K562 (cell line): Measurements from ENCODE around the gene PPFIA1. TPM values are rescaled to one million over a fixed set of nuclear protein-coding genes. Genes with fewer than 3 reads are reported as not detected.

Experiments used
- ATAC-seq: fragments of 200-7000 bp; cut with Tn5 transposase; 3 replicates; pipeline ENCODE4 v1.9.1; 2020; ENCODE audit warnings: moderate library complexity
- BruUV-seq: library from RNA; stranded (reverse); fragments of 400-500 nt; replicated peaks from 2 replicates; lab custom pipeline; 2021; lab: Mats Ljungman, UMichigan
- CTCF ChIA-PET: fragments of 300-600 bp; formaldehyde crosslinking; extraction: SDS; loops from one replicate; lab custom pipeline; 2021; ENCODE audit warnings: low intra/inter-chr PET ratio; lab: Yijun Ruan, JAX
- POLR2A ChIA-PET: fragments of 300-600, 350-650 bp; sonication (Branson Sonifier 250); formaldehyde crosslinking; extraction: SDS; loops from one replicate; lab custom pipeline; 2021; ENCODE audit warnings: antibody characterized with exemption, inconsistent platforms; lab: Yijun Ruan, JAX
- DNase-seq, 4 experiments: peaks; one replicate each; pipeline versions ENCODE4 v3.0.0 to v3.0.0-alpha.2; 2011 to 2018; ENCODE audit warnings: low spot score in 3 of 4, mixed read lengths in 3 of 4; ENCODE audit errors: extremely low read depth in 1 of 4
- FAIRE-seq: peaks from 2 replicates; lab custom pipeline; 2011; peaks lifted over from hg19 to GRCh38; lab: Jason Lieb, UNC
- H2AFZ ChIP-seq: 2 replicates; pipeline ENCODE4 v1.6.0; 2011; ENCODE audit warnings: low read depth, low read length, control low read depth, inconsistent platforms
- H3K27ac ChIP-seq: fragments of 200-600 bp; 3 replicates; pipeline ENCODE4 v1.8.0; 2011; ENCODE audit warnings: low read depth, mild to moderate bottlenecking, control low read depth, inconsistent platforms, low read length, moderate library complexity, mixed read lengths; ENCODE audit errors: extremely low read depth
- H3K27me3 ChIP-seq, 2 experiments: fragments of 300-600 bp in 1 of 2; 2 replicates in 1 of 2; 3 replicates in 1 of 2; pipeline versions ENCODE4 v1.6.0 to v1.8.0; 2011; ENCODE audit warnings: inconsistent platforms in 2 of 2, low read length in 2 of 2, mild to moderate bottlenecking in 1 of 2, mixed read lengths in 1 of 2, moderate library complexity in 1 of 2; ENCODE audit not compliant: control insufficient read depth in 2 of 2, insufficient read depth in 2 of 2
- H3K36me3 ChIP-seq: fragments of 300-600 bp; 3 replicates; pipeline ENCODE4 v1.8.0; 2011; ENCODE audit warnings: mild to moderate bottlenecking, low read length, inconsistent platforms; ENCODE audit not compliant: control insufficient read depth, insufficient read depth
- H3K4me1 ChIP-seq, 2 experiments: fragments of 200-600 bp in 1 of 2; replicated peaks in 1 of 2; 2 replicates in 1 of 2; 3 replicates in 1 of 2; pipeline versions ENCODE4 v1.5.1 to v1.8.0; 2011; ENCODE audit warnings: inconsistent platforms in 2 of 2, low read length in 2 of 2, mild to moderate bottlenecking in 1 of 2, mixed read lengths in 1 of 2, moderate library complexity in 1 of 2; ENCODE audit not compliant: control insufficient read depth in 2 of 2, insufficient read depth in 2 of 2
- H3K4me2 ChIP-seq: 2 replicates; pipeline ENCODE4 v1.6.1; 2011; ENCODE audit warnings: low read length, control low read depth, inconsistent platforms, mixed read lengths; ENCODE audit not compliant: insufficient read depth
- H3K4me3 ChIP-seq: fragments of 200-600 bp; sonication (generic), shearing (Covaris generic); 2 replicates; pipeline ENCODE4 v1.5.1; 2016; ENCODE audit warnings: control low read depth, inconsistent platforms
- H3K79me2 ChIP-seq: fragments of 200-600 bp; 3 replicates; pipeline ENCODE4 v1.8.0; 2011; ENCODE audit warnings: low read length, inconsistent platforms; ENCODE audit not compliant: control insufficient read depth, insufficient read depth
- H3K9ac ChIP-seq, 2 experiments: 2 replicates each; pipeline versions ENCODE4 v1.6.0 to v1.6.1; 2011; ENCODE audit warnings: low read depth in 2 of 2, low read length in 2 of 2, control low read depth in 1 of 2, inconsistent platforms in 1 of 2, mild to moderate bottlenecking in 1 of 2, mixed read lengths in 1 of 2; ENCODE audit not compliant: insufficient read depth in 1 of 2
- H3K9me1 ChIP-seq: one replicate; pipeline ENCODE4 v1.6.0; 2011; ENCODE audit warnings: inconsistent platforms, mild to moderate bottlenecking, low read length, moderate library complexity; ENCODE audit not compliant: control insufficient read depth, insufficient read depth
- H3K9me3 ChIP-seq: replicated peaks from 2 replicates; pipeline ENCODE4 v1.5.1; 2011; ENCODE audit warnings: low read depth, low read length, inconsistent platforms; ENCODE audit not compliant: control insufficient read depth, insufficient read depth
- H4K20me1 ChIP-seq: replicated peaks from 2 replicates; pipeline ENCODE4 v1.6.1; 2011; ENCODE audit warnings: low read length, inconsistent platforms, mixed read lengths; ENCODE audit not compliant: control insufficient read depth, insufficient read depth
- CTCF ChIP-seq, 3 experiments: IDR thresholded peaks in 2 of 3; conservative IDR thresholded peaks in 1 of 3; 2 replicates each; pipeline ENCODE4 v1.5.1; 2011 to 2012; ENCODE audit warnings: low read length in 3 of 3, mild to moderate bottlenecking in 3 of 3, control low read depth in 2 of 3, improper control_type of control experiment in 1 of 3, inconsistent platforms in 1 of 3, low read depth in 1 of 3, mixed read lengths in 1 of 3, moderate library complexity in 1 of 3; ENCODE audit not compliant: insufficient read depth in 2 of 3
- ELK3 ChIP-seq: fragments of 450-650 bp; formaldehyde crosslinking; IDR thresholded peaks from 2 replicates; pipeline ENCODE4 v1.4.0; 2020; ENCODE audit warnings: mild to moderate bottlenecking
- SMARCC2 ChIP-seq: fragments of 450-650 bp; IDR thresholded peaks from 2 replicates; pipeline ENCODE4 v1.6.1; 2017; ENCODE audit warnings: antibody characterized with exemption, moderate library complexity, mild to moderate bottlenecking, low read depth
- WGBS: fragments of 100-300 bp; shearing (Covaris generic); methylation state at CpG from one replicate; pipeline ENCODE4 v1.1.6; 2016; ENCODE audit warnings: low coverage, mixed read lengths; ENCODE audit not compliant: insufficient coverage; ENCODE audit errors: missing lambda C conversion rate; 5-methylcytosine and 5-hydroxymethylcytosine counted together
- in situ Hi-C: fragments of 300-500 bp; cut with MboI; formaldehyde crosslinking; loops from 4 replicates; pipeline ENCODE4 v1.15.0; 2018; ENCODE audit warnings: inconsistent platforms, mixed read lengths
- intact Hi-C: fragments of 100-400 bp; cut with micrococcal nuclease; formaldehyde crosslinking; loops from 2 replicates; pipeline ENCODE4 v1.14.2; 2022
- polyA plus RNA-seq, 8 experiments: library from polyadenylated mRNA; depleted of rRNA in 4 of 8; stranded (reverse) in 5 of 8; unstranded in 3 of 8; fragments of >200 nt; fragmentation: Nextera tagmentation in 2 of 8; fragmentation: Illumina TruSeq in 1 of 8; extraction: Ambion mirVana in 2 of 8; extraction: Trizol in 1 of 8; gene quantifications; 2 replicates each; pipeline versions ENCODE4 v1.2.1 to v1.2.3, GENCODE V29; 2011 to 2014; ENCODE audit warnings: inconsistent platforms in 1 of 8, missing spikeins in 1 of 8
- total RNA-seq, 7 experiments: library from RNA; depleted of rRNA in 6 of 7; stranded (reverse); fragments of >200 nt in 6 of 7; fragmentation: Illumina TruSeq in 2 of 7; extraction: Trizol in 2 of 7; gene quantifications; 2 replicates each; pipeline versions ENCODE4 v1.2.1 to v1.2.3, GENCODE V29; 2011 to 2021; ENCODE audit warnings: low replicate concordance in 1 of 7

PPFIA1 gene
- total and polyA plus RNA-seq, 9 of the 15 experiments (the other 6 are each of a cell fraction or from before 2014, with no cell fraction given), result 9.9 to 41.5 (median 28.5) TPM

- BruUV-seq, result no TSS peak
- ChIA-PET CTCF (no interaction called here), POLR2A (interaction anchor here (0.6 to 0.7 kb wide), 2 partner anchors 13 to 87 kb away, joined by 3 to 4 read pairs; no protein-coding TSS in a partner anchor)
- intact Hi-C loops, result no loop called here
- Histone ChIP-seq H4K20me1 (0 out of 2 replicates have a peak, but pooled peaks cover 3% of the 10 kb centered on the region), H3K4me2 (no peak overlapping the region), H3K27me3 (no peaks in the 10 kb centered on the region), H3K36me3 (peaks cover 78% of the 10 kb centered on the region; the same call in 2 of the 3 replicates), H3K9me1 (no peaks in the 10 kb centered on the region), H3K27ac (no peak overlapping the region), H3K79me2 (no peaks in the 10 kb centered on the region), H2AFZ (no peak overlapping the region), H3K9me3 (no peaks in the 10 kb centered on the region), H3K4me3 (no peak overlapping the region), H3K9ac (no peak overlapping the region; a peak in 1 of 4 replicates), H3K4me1 (peaks cover 3% of the 10 kb centered on the region in 2 experiments; a peak in 2 of 5 replicates)
- in situ Hi-C loops, result no loop called here
- 95% methylated on average over 2 of the region's 19 CpGs for WGBS
- no peak for FAIRE-seq
- DNase-seq, result no peak
- ATAC-seq, result no peak
- no peak for TF ChIP-seq CTCF (IDR thresholded peaks at IDR 0.05 in 2 of 3, conservative IDR thresholded peaks at IDR 0.05 in 1 of 3; ENCODE audit: insufficient read depth in 2 of 3, low read depth in 1 of 3, low read length in 3 of 3)
- no peak for TF ChIP-seq ELK3 (CRISPR knock-in tag)
- no peak for TF ChIP-seq SMARCC2
Measured at GRCh38 chr11:70352601-70353000, 82.1 kb downstream of the PPFIA1 start.
